ENCODE results near the gene TP73.
"Not testable (repeated sequence)": the region's sequence is repeated elsewhere in the genome, so short reads cannot be mapped to it uniquely, and the experiment has no call there.

DNA sequence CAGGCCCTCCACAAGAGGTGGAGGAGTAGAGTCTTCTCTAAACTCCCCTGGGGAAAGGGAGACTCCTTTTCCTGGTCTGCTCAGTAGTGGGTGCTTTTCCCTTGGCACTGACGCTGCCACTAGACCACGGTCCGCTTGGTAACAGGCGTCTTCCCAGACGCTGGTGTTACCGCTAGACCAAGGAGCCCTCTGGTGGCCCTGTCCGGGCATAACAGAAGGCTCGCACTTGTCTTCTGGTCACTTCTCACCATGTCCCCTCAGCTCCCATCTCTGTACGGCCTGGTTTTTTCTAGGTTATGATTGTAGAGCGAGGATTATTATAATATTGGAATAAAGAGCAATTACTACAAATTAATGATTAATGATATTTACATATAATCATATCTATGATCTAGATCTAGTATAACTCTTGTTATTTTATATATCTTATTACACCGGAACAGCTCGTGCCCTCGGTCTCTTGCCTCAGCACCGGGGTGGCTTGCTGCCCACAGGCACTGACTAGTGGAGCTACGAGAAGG is 31.1 kb upstream of the TP73 start:
- TF ChIP-seq, protein P1, sequence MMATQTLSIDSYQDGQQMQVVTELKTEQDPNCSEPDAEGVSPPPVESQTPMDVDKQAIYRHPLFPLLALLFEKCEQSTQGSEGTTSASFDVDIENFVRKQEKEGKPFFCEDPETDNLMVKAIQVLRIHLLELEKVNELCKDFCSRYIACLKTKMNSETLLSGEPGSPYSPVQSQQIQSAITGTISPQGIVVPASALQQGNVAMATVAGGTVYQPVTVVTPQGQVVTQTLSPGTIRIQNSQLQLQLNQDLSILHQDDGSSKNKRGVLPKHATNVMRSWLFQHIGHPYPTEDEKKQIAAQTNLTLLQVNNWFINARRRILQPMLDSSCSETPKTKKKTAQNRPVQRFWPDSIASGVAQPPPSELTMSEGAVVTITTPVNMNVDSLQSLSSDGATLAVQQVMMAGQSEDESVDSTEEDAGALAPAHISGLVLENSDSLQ (IDR thresholded peaks at IDR 0.05): not testable (repeated sequence)
- not testable (repeated sequence) for TF ChIP-seq FOXA1 (IDR thresholded peaks at IDR 0.05); ELF4 (IDR thresholded peaks at IDR 0.05); L3MBTL2 (conservative IDR thresholded peaks at IDR 0.05); SUZ12 (IDR thresholded peaks at IDR 0.05); TARDBP (IDR thresholded peaks at IDR 0.05); BHLHE40 (IDR thresholded peaks at IDR 0.05; ENCODE audit: borderline replicate concordance); SP1 (IDR thresholded peaks at IDR 0.05); FOXK2 (IDR thresholded peaks at IDR 0.05); FOXM1 (IDR thresholded peaks at IDR 0.05; ENCODE audit: borderline replicate concordance); ARNT (IDR thresholded peaks at IDR 0.05); LEF1 (IDR thresholded peaks at IDR 0.05; ENCODE audit: borderline replicate concordance); NFRKB (IDR thresholded peaks at IDR 0.05); HDGF (IDR thresholded peaks at IDR 0.05; ENCODE audit: borderline replicate concordance)

Measured in HEK293T (cell line).